Measurements from ENCODE around the gene TLCD2. TPM values are rescaled to one million over a fixed set of nuclear protein-coding genes. Genes with fewer than 3 reads are reported as not detected.
"Not testable (repeated sequence)": the region's sequence is repeated elsewhere in the genome, so short reads cannot be mapped to it uniquely, and the experiment has no call there.

The TLCD2 gene
- total RNA-seq, 1 donor from 2014 or later, result 0.13 TPM

- H3K36me3 Mint-ChIP-seq (ENCODE audit: low read depth), result peaks cover 19% of the 10 kb centered on the region
- intact Hi-C loops (cut with micrococcal nuclease), result no loop called here
These were observed 803 bp upstream of the TLCD2 start for GRCh38 chr17:1710807-1711553.

GRCh38 chr17:1709403-1709951, 700 bp downstream of the TLCD2 start:
- no peaks in the 10 kb centered on the region for H3K9me3 Mint-ChIP-seq
- peaks cover 19% of the 10 kb centered on the region for H3K36me3 Mint-ChIP-seq (ENCODE audit: low read depth)
- peaks cover 23% of the 10 kb centered on the region for H3K27me3 Mint-ChIP-seq (ENCODE audit: insufficient read depth)
- H3K27ac Mint-ChIP-seq, result no peak overlapping the region
- no peak for DNase-seq (ENCODE audit: low spot score)
- intact Hi-C loops (cut with micrococcal nuclease), result no loop called here
- H3K4me1 Mint-ChIP-seq (ENCODE audit: low read depth), result peaks cover 9% of the 10 kb centered on the region
- peak overlapping the region; percentile 53 for H3K4me3 Mint-ChIP-seq

More at GRCh38 chr17:1710807-1711553, 803 bp upstream of the TLCD2 start:
- Mint-ChIP-seq H3K4me3 (peak overlapping the region; percentile 64), H3K27ac (no peak overlapping the region), H3K4me1 (ENCODE audit: low read depth) (peaks cover 14% of the 10 kb centered on the region), H3K27me3 (ENCODE audit: insufficient read depth) (peaks cover 14% of the 10 kb centered on the region), H3K9me3 (no peaks in the 10 kb centered on the region)
- no peak for DNase-seq (ENCODE audit: low spot score)

DNA sequence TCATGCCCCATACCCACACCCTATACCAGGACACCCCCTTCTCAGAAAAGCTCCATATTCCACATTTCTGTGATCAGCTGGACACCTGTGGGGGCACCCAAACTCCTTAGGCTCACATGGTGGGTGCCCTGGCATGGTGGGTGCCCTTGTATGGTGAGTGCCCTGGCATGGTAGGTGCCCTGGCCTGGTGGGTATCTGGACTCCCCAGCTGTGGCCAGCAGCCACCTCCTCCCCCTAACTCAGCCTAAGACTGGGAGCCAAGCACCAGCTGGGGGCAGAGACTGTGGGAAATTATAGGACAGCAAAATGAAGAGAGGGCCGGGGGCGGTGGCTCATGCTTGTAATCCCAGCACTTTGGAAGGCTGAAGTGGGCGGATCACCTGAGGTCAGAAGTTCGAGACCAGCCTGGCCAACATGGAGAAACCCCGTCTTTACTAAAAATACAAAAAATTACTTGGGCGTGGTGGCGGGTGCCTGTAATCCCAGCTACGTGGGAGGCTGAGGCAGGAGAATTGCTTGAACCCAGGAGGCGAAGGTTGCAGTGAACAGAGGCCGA, 1.3 kb downstream of the TLCD2 start:
- H3K4me1 Mint-ChIP-seq (ENCODE audit: low read depth); H3K9me3 Mint-ChIP-seq; H3K27ac Mint-ChIP-seq; DNase-seq (ENCODE audit: low spot score); intact Hi-C loops (cut with micrococcal nuclease): not testable (repeated sequence)
- Mint-ChIP-seq H3K4me3 (peak overlapping the region; percentile 53), H3K27me3 (ENCODE audit: insufficient read depth) (peaks cover 26% of the 10 kb centered on the region), H3K36me3 (ENCODE audit: low read depth) (peaks cover 19% of the 10 kb centered on the region)

GRCh38 chr17:1707107-1707506, 3.1 kb downstream of the TLCD2 start:
- peaks cover 9% of the 10 kb centered on the region for H3K4me1 Mint-ChIP-seq (ENCODE audit: low read depth)
- peaks cover 4% of the 10 kb centered on the region for H3K36me3 Mint-ChIP-seq (ENCODE audit: low read depth)
- intact Hi-C loops (cut with micrococcal nuclease), result no loop called here
- H3K9me3 Mint-ChIP-seq, result no peaks in the 10 kb centered on the region
- peaks cover 32% of the 10 kb centered on the region for H3K27me3 Mint-ChIP-seq (ENCODE audit: insufficient read depth)
- H3K27ac Mint-ChIP-seq, result no peak overlapping the region
- DNase-seq (ENCODE audit: low spot score), result no peak
- H3K4me3 Mint-ChIP-seq, result no peak overlapping the region

- no peaks in the 10 kb centered on the region for H3K9me3 Mint-ChIP-seq
- no peak overlapping the region for H3K27ac Mint-ChIP-seq
- H3K4me1 Mint-ChIP-seq (ENCODE audit: low read depth), result peaks cover 9% of the 10 kb centered on the region
- DNase-seq (ENCODE audit: low spot score), result no peak
- H3K4me3 Mint-ChIP-seq, result no peak overlapping the region
- no peaks in the 10 kb centered on the region for H3K36me3 Mint-ChIP-seq (ENCODE audit: low read depth)
- peaks cover 32% of the 10 kb centered on the region for H3K27me3 Mint-ChIP-seq (ENCODE audit: insufficient read depth)
- intact Hi-C loops (cut with micrococcal nuclease), result no loop called here
These were observed 5.2 kb downstream of the TLCD2 start for GRCh38 chr17:1705004-1705403.

- no peak for DNase-seq (ENCODE audit: low spot score)
- Mint-ChIP-seq H3K4me3 (no peak overlapping the region), H3K36me3 (ENCODE audit: low read depth) (no peaks in the 10 kb centered on the region), H3K9me3 (no peaks in the 10 kb centered on the region), H3K27me3 (ENCODE audit: insufficient read depth) (peaks cover 28% of the 10 kb centered on the region), H3K27ac (no peak overlapping the region), H3K4me1 (ENCODE audit: low read depth) (peaks cover 9% of the 10 kb centered on the region)
- intact Hi-C loops (cut with micrococcal nuclease), result no loop called here
These were observed 7.1 kb downstream of the TLCD2 start for GRCh38 chr17:1703063-1703462.

DNA sequence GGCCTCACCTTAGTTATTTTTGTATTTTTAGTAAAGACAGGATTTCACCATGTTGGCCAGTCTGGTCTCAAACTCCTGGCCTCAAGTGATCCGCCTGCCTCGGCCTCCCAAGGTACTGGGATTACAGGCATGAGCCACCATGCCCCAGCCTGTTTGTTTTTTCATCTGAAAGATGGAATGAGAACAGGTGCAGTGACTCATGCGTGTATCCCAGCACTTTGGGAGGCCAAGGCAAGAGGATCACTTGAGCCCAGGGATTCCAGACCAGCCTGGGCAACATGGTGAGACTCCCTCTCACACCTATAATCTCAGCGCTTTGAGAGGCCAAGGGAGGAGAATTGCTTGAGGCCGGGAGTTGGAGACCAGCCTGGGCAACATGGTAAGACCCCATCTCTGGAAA, 10.3 kb downstream of the TLCD2 start:
- intact Hi-C loops (cut with micrococcal nuclease), result not testable (repeated sequence)
- H3K27me3 Mint-ChIP-seq (ENCODE audit: insufficient read depth), result peaks cover 19% of the 10 kb centered on the region

GRCh38 chr17:1697681-1698080, 12.5 kb downstream of the TLCD2 start:
- no peaks in the 10 kb centered on the region for H3K4me1 Mint-ChIP-seq (ENCODE audit: low read depth)
- no peak overlapping the region for H3K4me3 Mint-ChIP-seq
- intact Hi-C loops (cut with micrococcal nuclease), result no loop called here
- H3K36me3 Mint-ChIP-seq (ENCODE audit: low read depth), result no peaks in the 10 kb centered on the region
- peaks cover 10% of the 10 kb centered on the region for H3K27me3 Mint-ChIP-seq (ENCODE audit: insufficient read depth)
- no peaks in the 10 kb centered on the region for H3K9me3 Mint-ChIP-seq
- no peak for DNase-seq (ENCODE audit: low spot score)
- H3K27ac Mint-ChIP-seq, result no peak overlapping the region

More for the DNA sequence above, 10.3 kb downstream of the TLCD2 start:
- not testable (repeated sequence) for H3K4me1 Mint-ChIP-seq (ENCODE audit: low read depth); DNase-seq (ENCODE audit: low spot score); H3K9me3 Mint-ChIP-seq; H3K27ac Mint-ChIP-seq; H3K36me3 Mint-ChIP-seq (ENCODE audit: low read depth); H3K4me3 Mint-ChIP-seq

GRCh38 chr17:1695365-1695764, 14.8 kb downstream of the TLCD2 start:
- Mint-ChIP-seq H3K36me3 (ENCODE audit: low read depth) (no peaks in the 10 kb centered on the region), H3K27me3 (ENCODE audit: insufficient read depth) (peaks cover 4% of the 10 kb centered on the region), H3K4me1 (ENCODE audit: low read depth) (no peaks in the 10 kb centered on the region), H3K9me3 (no peaks in the 10 kb centered on the region), H3K27ac (no peak overlapping the region), H3K4me3 (no peak overlapping the region)
- intact Hi-C loops (cut with micrococcal nuclease), result no loop called here
- DNase-seq (ENCODE audit: low spot score), result no peak

- intact Hi-C loops (cut with micrococcal nuclease), result no loop called here
- no peaks in the 10 kb centered on the region for H3K4me1 Mint-ChIP-seq (ENCODE audit: low read depth)
- H3K27me3 Mint-ChIP-seq (ENCODE audit: insufficient read depth), result peaks cover 3% of the 10 kb centered on the region
These were observed 16.8 kb downstream of the TLCD2 start for GRCh38 chr17:1693339-1693738.

GRCh38 chr17:1690544-1691221, 19.5 kb downstream of the TLCD2 start:
- intact Hi-C loops (cut with micrococcal nuclease), result no loop called here
- H3K4me1 Mint-ChIP-seq (ENCODE audit: low read depth), result peaks cover 4% of the 10 kb centered on the region
- no peak for DNase-seq (ENCODE audit: low spot score)
- H3K27me3 Mint-ChIP-seq (ENCODE audit: insufficient read depth), result no peaks in the 10 kb centered on the region
- H3K4me3 Mint-ChIP-seq, result no peak overlapping the region
- no peak overlapping the region for H3K27ac Mint-ChIP-seq
- H3K36me3 Mint-ChIP-seq (ENCODE audit: low read depth), result no peaks in the 10 kb centered on the region
- H3K9me3 Mint-ChIP-seq, result no peaks in the 10 kb centered on the region

More at GRCh38 chr17:1693339-1693738, 16.8 kb downstream of the TLCD2 start:
- Mint-ChIP-seq H3K27ac (no peak overlapping the region), H3K36me3 (ENCODE audit: low read depth) (no peaks in the 10 kb centered on the region), H3K9me3 (no peaks in the 10 kb centered on the region), H3K4me3 (no peak overlapping the region)
- DNase-seq (ENCODE audit: low spot score), result no peak

GRCh38 chr17:1688405-1688804, 21.8 kb downstream of the TLCD2 start:
- H3K27ac Mint-ChIP-seq; DNase-seq (ENCODE audit: low spot score); H3K27me3 Mint-ChIP-seq (ENCODE audit: insufficient read depth); H3K4me3 Mint-ChIP-seq; intact Hi-C loops (cut with micrococcal nuclease); H3K9me3 Mint-ChIP-seq: not testable (repeated sequence)
- H3K4me1 Mint-ChIP-seq (ENCODE audit: low read depth), result peaks cover 14% of the 10 kb centered on the region
- H3K36me3 Mint-ChIP-seq (ENCODE audit: low read depth), result peaks cover 13% of the 10 kb centered on the region

- H3K36me3 Mint-ChIP-seq (ENCODE audit: low read depth), result peaks cover 33% of the 10 kb centered on the region
- H3K27me3 Mint-ChIP-seq (ENCODE audit: insufficient read depth), result no peaks in the 10 kb centered on the region
- H3K4me1 Mint-ChIP-seq (ENCODE audit: low read depth), result peaks cover 29% of the 10 kb centered on the region
- intact Hi-C loops (cut with micrococcal nuclease), result no loop called here
- no peak overlapping the region for H3K27ac Mint-ChIP-seq
- DNase-seq (ENCODE audit: low spot score), result no peak
- peak overlapping the region; percentile 2 for H3K4me3 Mint-ChIP-seq
- H3K9me3 Mint-ChIP-seq, result no peaks in the 10 kb centered on the region
These were observed 24.1 kb downstream of the TLCD2 start for GRCh38 chr17:1686086-1686485.
